GM23338 (cell line): ENCODE data around the gene CDH4. TPM values are rescaled to one million over a fixed set of nuclear protein-coding genes. Genes with fewer than 3 reads are reported as not detected.

Experiments used
- ATAC-seq: fragments of 200-7000 bp; cut with Tn5 transposase; 3 replicates; pipeline ENCODE4 v1.9.1; 2020
- DNase-seq: peaks from one replicate; pipeline ENCODE4 v3.0.0-alpha.2; 2015; ENCODE audit warnings: low spot score
- H2AFZ ChIP-seq: fragments of 200-600 bp; sonication (generic); 2 replicates; pipeline ENCODE4 v1.8.0; 2016; ENCODE audit warnings: antibody characterized with exemption, mild to moderate bottlenecking, moderate library complexity
- H3F3A ChIP-seq: fragments of 200-600 bp; sonication (generic); replicated peaks from 2 replicates; pipeline ENCODE4 v1.8.0; 2017; ENCODE audit warnings: antibody characterized with exemption, mixed run types, low read depth
- H3K27ac ChIP-seq: fragments of 200-600 bp; sonication (generic); 2 replicates; pipeline ENCODE4 v1.6.1; 2016; ENCODE audit warnings: low read depth
- H3K27me3 ChIP-seq: fragments of 200-600 bp; sonication (generic); 2 replicates; pipeline ENCODE4 v1.8.0; 2016; ENCODE audit warnings: mild to moderate bottlenecking, mixed run types, moderate library complexity; ENCODE audit not compliant: insufficient read depth
- H3K36me3 ChIP-seq: fragments of 200-600 bp; sonication (generic); 2 replicates; pipeline ENCODE4 v1.8.0; 2016; ENCODE audit warnings: mild to moderate bottlenecking; ENCODE audit not compliant: insufficient read depth
- H3K4me1 ChIP-seq: fragments of 200-600 bp; sonication (generic); 2 replicates; pipeline ENCODE4 v1.8.0; 2016; ENCODE audit warnings: mild to moderate bottlenecking, moderate library complexity; ENCODE audit not compliant: insufficient read depth
- H3K4me2 ChIP-seq: fragments of 200-600 bp; sonication (generic); 2 replicates; pipeline ENCODE4 v1.7.1; 2017; ENCODE audit warnings: mixed run types
- H3K4me3 ChIP-seq: fragments of 200-600 bp; sonication (generic); 2 replicates; pipeline ENCODE4 v1.6.1; 2016; ENCODE audit warnings: mixed run types
- H3K79me2 ChIP-seq: fragments of 200-600 bp; sonication (generic); replicated peaks from 2 replicates; pipeline ENCODE4 v1.8.0; 2017; ENCODE audit warnings: mild to moderate bottlenecking; ENCODE audit not compliant: insufficient read depth
- H3K9me2 ChIP-seq: fragments of 200-600 bp; sonication (generic); 2 replicates; pipeline ENCODE4 v1.8.0; 2017; ENCODE audit not compliant: insufficient read depth
- H4K20me1 ChIP-seq: fragments of 200-600 bp; sonication (generic); replicated peaks from 2 replicates; pipeline ENCODE4 v1.8.0; 2017; ENCODE audit warnings: mild to moderate bottlenecking; ENCODE audit not compliant: insufficient read depth
- H3K27ac Mint-ChIP-seq: 2 replicates; pipeline ENCODE4 v1.8.0; 2020; ENCODE audit warnings: inconsistent platforms, mild to moderate bottlenecking, moderate library complexity, mixed read lengths
- H3K27me3 Mint-ChIP-seq: 3 replicates; pipeline ENCODE4 v1.8.0; 2022; ENCODE audit warnings: low read depth, mild to moderate bottlenecking, moderate library complexity, mixed read lengths, inconsistent platforms; ENCODE audit not compliant: insufficient read depth, poor library complexity
- H3K36me3 Mint-ChIP-seq: 3 replicates; pipeline ENCODE4 v1.8.0; 2021; ENCODE audit warnings: low read depth, mild to moderate bottlenecking, inconsistent platforms, moderate library complexity, mixed read lengths
- H3K4me1 Mint-ChIP-seq: 3 replicates; pipeline ENCODE4 v1.8.0; 2020; ENCODE audit warnings: mild to moderate bottlenecking, inconsistent platforms, mixed read lengths
- H3K4me3 Mint-ChIP-seq: 3 replicates; pipeline ENCODE4 v1.8.0; 2021; ENCODE audit warnings: moderate library complexity, mild to moderate bottlenecking, inconsistent platforms, mixed read lengths
- H3K9me3 Mint-ChIP-seq: 3 replicates; pipeline ENCODE4 v1.8.0; 2020; ENCODE audit warnings: moderate library complexity, mild to moderate bottlenecking, inconsistent platforms, mixed read lengths
- CREB1 ChIP-seq: fragments of 250-450 bp; sonication (Bioruptor Pico); IDR thresholded peaks from 2 replicates; pipeline ENCODE4 v1.5.0; 2020; ENCODE audit warnings: low read depth, mild to moderate bottlenecking, moderate library complexity
- CTCF ChIP-seq, 2 experiments: fragments of 200-600 bp in 1 of 2; sonication (generic) in 1 of 2; conservative IDR thresholded peaks; 2 replicates each; pipeline versions ENCODE4 v1.5.1 to v1.6.1; 2016 to 2017; ENCODE audit warnings: antibody characterized with exemption in 2 of 2, low read depth in 2 of 2, mild to moderate bottlenecking in 2 of 2, moderate library complexity in 1 of 2
- ETS1 ChIP-seq: IDR thresholded peaks from 2 replicates; pipeline ENCODE4 v1.6.1; 2016; ENCODE audit warnings: antibody characterized with exemption
- EZH2 ChIP-seq: fragments of 200-600 bp; sonication (generic); IDR thresholded peaks from one replicate; pipeline ENCODE4 v1.8.0; 2017; ENCODE audit warnings: antibody characterized with exemption, mild to moderate bottlenecking, low read depth; ENCODE audit not compliant: unreplicated experiment
- EZH2phosphoT487 ChIP-seq: fragments of 200-600 bp; sonication (generic); IDR thresholded peaks from one replicate; pipeline ENCODE4 v1.8.1; 2018; ENCODE audit warnings: antibody characterized with exemption; ENCODE audit not compliant: unreplicated experiment
- JUNB ChIP-seq: IDR thresholded peaks from one replicate; pipeline ENCODE4 v1.6.1; 2016; ENCODE audit warnings: antibody characterized with exemption; ENCODE audit not compliant: unreplicated experiment
- NANOG ChIP-seq: IDR thresholded peaks from 2 replicates; pipeline ENCODE4 v1.6.1; 2016; ENCODE audit warnings: antibody characterized with exemption, borderline replicate concordance
- POLR2AphosphoS5 ChIP-seq: IDR thresholded peaks from 2 replicates; pipeline ENCODE4 v1.6.1; 2016; ENCODE audit warnings: antibody characterized with exemption, low read depth
- REST ChIP-seq: IDR thresholded peaks from one replicate; pipeline ENCODE4 v1.6.1; 2018; ENCODE audit warnings: antibody characterized with exemption; ENCODE audit not compliant: unreplicated experiment
- STAT1 ChIP-seq: IDR thresholded peaks from one replicate; pipeline ENCODE4 v1.6.1; 2016; ENCODE audit warnings: antibody characterized with exemption; ENCODE audit not compliant: unreplicated experiment
- ZNF114 ChIP-seq: fragments of 250-450 bp; sonication (Bioruptor Pico); IDR thresholded peaks from 2 replicates; pipeline ENCODE4 v1.5.0; 2020; ENCODE audit warnings: mild to moderate bottlenecking, moderate library complexity
- ZNF331 ChIP-seq: fragments of 250-450 bp; sonication (Bioruptor Pico); IDR thresholded peaks from 2 replicates; pipeline ENCODE4 v1.5.0; 2020; ENCODE audit warnings: low read depth, mild to moderate bottlenecking, moderate library complexity
- ZNF462 ChIP-seq: fragments of 250-450 bp; sonication (Bioruptor Pico); IDR thresholded peaks from 2 replicates; pipeline ENCODE4 v1.5.0; 2020; ENCODE audit warnings: mild to moderate bottlenecking, moderate library complexity
- polyA plus RNA-seq: library from polyadenylated mRNA; unstranded; fragments of >200 nt; fragmentation: Nextera tagmentation; extraction: Ambion mirVana; gene quantifications from 2 replicates; pipeline ENCODE4 v1.2.1, GENCODE V29; 2016
- total RNA-seq: library from RNA; depleted of rRNA; stranded (reverse); fragments of >200 nt; shearing (Covaris generic); gene quantifications from 2 replicates; pipeline ENCODE4 v1.2.3, GENCODE V29; 2014

CDH4 gene
- total and polyA plus RNA-seq, 2 experiments from 2014 or later = 1.2 to 4.2 TPM

- Mint-ChIP-seq H3K36me3 (peaks cover 23% of the 10 kb centered on the region), H3K27me3 (peaks cover 10% of the 10 kb centered on the region), H3K4me3 (no peak overlapping the region), H3K4me1 (peaks cover 10% of the 10 kb centered on the region), H3K27ac (no peak overlapping the region), H3K9me3 (peaks cover 35% of the 10 kb centered on the region)
- Histone ChIP-seq H3K27me3 (no peaks in the 10 kb centered on the region), H3K4me2 (no peak overlapping the region), H3F3A (no peaks in the 10 kb centered on the region), H2AFZ (no peak overlapping the region), H4K20me1 (no peaks in the 10 kb centered on the region), H3K27ac (no peak overlapping the region), H3K9me2 (no peaks in the 10 kb centered on the region), H3K79me2 (no peaks in the 10 kb centered on the region), H3K36me3 (no peaks in the 10 kb centered on the region), H3K4me3 (no peak overlapping the region), H3K4me1 (0 out of 2 replicates have a peak, but pooled peaks cover 2% of the 10 kb centered on the region)
- TF ChIP-seq EZH2 (no peak), STAT1 (no peak), EZH2phosphoT487 (no peak), POLR2AphosphoS5 (no peak), ETS1 (no peak), ZNF114 (no peak), ZNF331 (CRISPR knock-in tag) (no peak), JUNB (no peak), REST (no peak), NANOG (no peak), CREB1 (CRISPR knock-in tag) (no peak), ZNF462 (CRISPR knock-in tag) (no peak), CTCF (conservative IDR thresholded peaks at IDR 0.05; ENCODE audit: low read depth in 2 of 2) (no peak)
- ATAC-seq = no peak
- no peak for DNase-seq
These were observed 341.5 kb downstream of the CDH4 start for GRCh38 chr20:61593516-61593915.
